ENCODE data around the gene REX1BD. TPM values are rescaled to one million over a fixed set of nuclear protein-coding genes. Genes with fewer than 3 reads are reported as not detected.

The REX1BD gene
- total and polyA plus RNA-seq, 2 of the 13 experiments (the other 11 are each of a cell fraction or from before 2014, with no cell fraction given) = 7.5 to 25.4 TPM

- TF ChIP-seq SATB2 (CRISPR knock-in tag; IDR thresholded peaks at IDR 0.05) (no peak), SPEN (CRISPR knock-in tag; IDR thresholded peaks at IDR 0.05; ENCODE audit: low read depth) (no peak), CBX5 (CRISPR knock-in tag; IDR thresholded peaks at IDR 0.05; ENCODE audit: borderline replicate concordance) (no peak), AKAP8 (CRISPR knock-in tag; IDR thresholded peaks at IDR 0.05) (no peak; the same call in 1 of the 2 replicates), TRAFD1 (CRISPR knock-in tag; IDR thresholded peaks at IDR 0.05; ENCODE audit: borderline replicate concordance) (no peak), ZMYM2 (CRISPR knock-in tag; IDR thresholded peaks at IDR 0.05) (no peak), HMGA1 (CRISPR knock-in tag; conservative IDR thresholded peaks at IDR 0.05) (no peak), ZFP1 (CRISPR knock-in tag; IDR thresholded peaks at IDR 0.05) (no peak), ZNF589 (CRISPR knock-in tag; conservative IDR thresholded peaks at IDR 0.05) (no peak), ZNF121 (CRISPR knock-in tag; IDR thresholded peaks at IDR 0.05) (no peak), MXI1 (IDR thresholded peaks at IDR 0.05; ENCODE audit: borderline replicate concordance, low read depth, low read length) (no peak), ELF4 (CRISPR knock-in tag; IDR thresholded peaks at IDR 0.05; ENCODE audit: borderline replicate concordance) (no peak), ZSCAN5A (CRISPR knock-in tag; IDR thresholded peaks at IDR 0.05; ENCODE audit: borderline replicate concordance) (no peak), ZSCAN12 (CRISPR knock-in tag; IDR thresholded peaks at IDR 0.05) (no peak), NFKB2 (CRISPR knock-in tag; IDR thresholded peaks at IDR 0.05; ENCODE audit: borderline replicate concordance) (no peak), KAT2B (IDR thresholded peaks at IDR 0.05; ENCODE audit: borderline replicate concordance, low read depth, low read length) (no peak), ZBTB20 (CRISPR knock-in tag; IDR thresholded peaks at IDR 0.05; ENCODE audit: borderline replicate concordance, low read depth) (no peak), MIER3 (CRISPR knock-in tag; IDR thresholded peaks at IDR 0.05; ENCODE audit: borderline replicate concordance) (no peak), HNRNPK (IDR thresholded peaks at IDR 0.05; ENCODE audit: low read depth, low read length, poor library complexity, severe bottlenecking) (peak; percentile 91), HNRNPL (IDR thresholded peaks at IDR 0.05; ENCODE audit: low read depth, low read length) (no peak)
- TF ChIP-seq, protein P1, sequence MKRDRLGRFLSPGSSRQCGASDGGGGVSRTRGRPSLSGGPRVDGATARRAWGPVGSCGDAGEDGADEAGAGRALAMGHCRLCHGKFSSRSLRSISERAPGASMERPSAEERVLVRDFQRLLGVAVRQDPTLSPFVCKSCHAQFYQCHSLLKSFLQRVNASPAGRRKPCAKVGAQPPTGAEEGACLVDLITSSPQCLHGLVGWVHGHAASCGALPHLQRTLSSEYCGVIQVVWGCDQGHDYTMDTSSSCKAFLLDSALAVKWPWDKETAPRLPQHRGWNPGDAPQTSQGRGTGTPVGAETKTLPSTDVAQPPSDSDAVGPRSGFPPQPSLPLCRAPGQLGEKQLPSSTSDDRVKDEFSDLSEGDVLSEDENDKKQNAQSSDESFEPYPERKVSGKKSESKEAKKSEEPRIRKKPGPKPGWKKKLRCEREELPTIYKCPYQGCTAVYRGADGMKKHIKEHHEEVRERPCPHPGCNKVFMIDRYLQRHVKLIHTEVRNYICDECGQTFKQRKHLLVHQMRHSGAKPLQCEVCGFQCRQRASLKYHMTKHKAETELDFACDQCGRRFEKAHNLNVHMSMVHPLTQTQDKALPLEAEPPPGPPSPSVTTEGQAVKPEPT (CRISPR knock-in tag; IDR thresholded peaks at IDR 0.05; ENCODE audit: low read depth) = no peak
- TF ChIP-seq, protein P2, sequence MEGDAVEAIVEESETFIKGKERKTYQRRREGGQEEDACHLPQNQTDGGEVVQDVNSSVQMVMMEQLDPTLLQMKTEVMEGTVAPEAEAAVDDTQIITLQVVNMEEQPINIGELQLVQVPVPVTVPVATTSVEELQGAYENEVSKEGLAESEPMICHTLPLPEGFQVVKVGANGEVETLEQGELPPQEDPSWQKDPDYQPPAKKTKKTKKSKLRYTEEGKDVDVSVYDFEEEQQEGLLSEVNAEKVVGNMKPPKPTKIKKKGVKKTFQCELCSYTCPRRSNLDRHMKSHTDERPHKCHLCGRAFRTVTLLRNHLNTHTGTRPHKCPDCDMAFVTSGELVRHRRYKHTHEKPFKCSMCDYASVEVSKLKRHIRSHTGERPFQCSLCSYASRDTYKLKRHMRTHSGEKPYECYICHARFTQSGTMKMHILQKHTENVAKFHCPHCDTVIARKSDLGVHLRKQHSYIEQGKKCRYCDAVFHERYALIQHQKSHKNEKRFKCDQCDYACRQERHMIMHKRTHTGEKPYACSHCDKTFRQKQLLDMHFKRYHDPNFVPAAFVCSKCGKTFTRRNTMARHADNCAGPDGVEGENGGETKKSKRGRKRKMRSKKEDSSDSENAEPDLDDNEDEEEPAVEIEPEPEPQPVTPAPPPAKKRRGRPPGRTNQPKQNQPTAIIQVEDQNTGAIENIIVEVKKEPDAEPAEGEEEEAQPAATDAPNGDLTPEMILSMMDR (CRISPR knock-in tag; IDR thresholded peaks at IDR 0.05) = no peak; the same call in 1 of the 2 replicates
- TF ChIP-seq, protein P3, sequence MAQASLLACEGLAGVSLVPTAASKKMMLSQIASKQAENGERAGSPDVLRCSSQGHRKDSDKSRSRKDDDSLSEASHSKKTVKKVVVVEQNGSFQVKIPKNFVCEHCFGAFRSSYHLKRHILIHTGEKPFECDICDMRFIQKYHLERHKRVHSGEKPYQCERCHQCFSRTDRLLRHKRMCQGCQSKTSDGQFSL (CRISPR knock-in tag; IDR thresholded peaks at IDR 0.05) = no peak
These were observed 22.9 kb downstream of the REX1BD start (continued) for GRCh38 chr19:18611327-18612050.
